DND-41 (cell line): ENCODE results near the gene TRIM33.

Experiments
- ATAC-seq: fragments of 200-7000 bp; cut with Tn5 transposase; 3 replicates; pipeline ENCODE4 v1.9.1; 2021; ENCODE audit warnings: low read depth; ENCODE audit not compliant: insufficient read depth
- DNase-seq: peaks from one replicate; pipeline ENCODE4 v3.0.0-alpha.2; 2020
- H2AFZ ChIP-seq: 2 replicates; pipeline ENCODE4 v1.6.0; 2012; ENCODE audit warnings: low read depth, low read length
- H3K27ac ChIP-seq: 2 replicates; pipeline ENCODE4 v1.5.1; 2012; ENCODE audit warnings: low read length, inconsistent platforms
- H3K27me3 ChIP-seq: fragments of 200-600 bp; sonication (generic); 2 replicates; pipeline ENCODE4 v1.6.0; 2012; ENCODE audit warnings: low read length, mild to moderate bottlenecking, inconsistent platforms; ENCODE audit not compliant: insufficient read depth, poor library complexity
- H3K36me3 ChIP-seq: 2 replicates; pipeline ENCODE4 v1.5.1; 2012; ENCODE audit warnings: low read length, inconsistent platforms; ENCODE audit not compliant: insufficient read depth
- H3K4me1 ChIP-seq: 2 replicates; pipeline ENCODE4 v1.5.1; 2012; ENCODE audit warnings: mild to moderate bottlenecking, low read length; ENCODE audit not compliant: insufficient read depth
- H3K4me2 ChIP-seq: 2 replicates; pipeline ENCODE4 v1.6.0; 2012; ENCODE audit warnings: mild to moderate bottlenecking, moderate library complexity, low read length, inconsistent platforms; ENCODE audit not compliant: insufficient read depth
- H3K4me3 ChIP-seq, 2 experiments: fragments of 200-600 bp in 1 of 2; shearing (Covaris generic) in 1 of 2; 2 replicates each; pipeline ENCODE4 v1.5.1; 2012 to 2016; ENCODE audit warnings: inconsistent platforms in 2 of 2, low read length in 2 of 2, mild to moderate bottlenecking in 2 of 2, low read depth in 1 of 2, moderate library complexity in 1 of 2
- H3K79me2 ChIP-seq: 2 replicates; pipeline ENCODE4 v1.6.0; 2012; ENCODE audit warnings: low read length, inconsistent platforms; ENCODE audit not compliant: insufficient read depth
- H3K9ac ChIP-seq: 2 replicates; pipeline ENCODE4 v1.6.0; 2012; ENCODE audit warnings: low read depth, mild to moderate bottlenecking, inconsistent platforms, low read length, moderate library complexity
- H3K9me3 ChIP-seq: 2 replicates; pipeline ENCODE4 v1.5.1; 2012; ENCODE audit warnings: low read length, moderate library complexity, mild to moderate bottlenecking, inconsistent platforms; ENCODE audit not compliant: insufficient read depth, severe bottlenecking
- H4K20me1 ChIP-seq: 2 replicates; pipeline ENCODE4 v1.6.0; 2012; ENCODE audit warnings: low read length; ENCODE audit not compliant: insufficient read depth
- CTCF ChIP-seq: IDR thresholded peaks from 2 replicates; pipeline ENCODE4 v1.5.1; 2012; ENCODE audit warnings: borderline replicate concordance, low read length, moderate library complexity, mild to moderate bottlenecking; ENCODE audit not compliant: poor library complexity, severe bottlenecking; ENCODE audit errors: extremely low read depth
- EZH2 ChIP-seq: IDR thresholded peaks from 3 replicates; pipeline ENCODE4 v1.6.1; 2012; ENCODE audit warnings: borderline replicate concordance, low read depth, mild to moderate bottlenecking, moderate library complexity, low read length, inconsistent platforms; ENCODE audit not compliant: severe bottlenecking

The TRIM33 gene

GRCh38 chr1:114510274-114511031 is 550 bp downstream of the TRIM33 start:
- H2AFZ ChIP-seq: peak overlapping the region; percentile 82
- peaks cover 47% of the 10 kb centered on the region for H4K20me1 ChIP-seq
- peak overlapping the region; percentile 99 for H3K27ac ChIP-seq
- no peak for TF ChIP-seq CTCF
- TF ChIP-seq EZH2: no peak
- H3K4me1 ChIP-seq: peaks cover 52% of the 10 kb centered on the region
- peaks cover 28% of the 10 kb centered on the region for H3K36me3 ChIP-seq
- peaks cover 66% of the 10 kb centered on the region for H3K79me2 ChIP-seq
- H3K9ac ChIP-seq: peak overlapping the region; percentile 98
- ATAC-seq (peak; percentile 53), DNase-seq (peak; percentile 56)
- H3K4me3 ChIP-seq: peak overlapping the region; percentile 92 to 99
- peak overlapping the region; percentile 82 for H3K4me2 ChIP-seq
- no peaks in the 10 kb centered on the region for H3K27me3 ChIP-seq
- H3K9me3 ChIP-seq: no peaks in the 10 kb centered on the region

DNA sequence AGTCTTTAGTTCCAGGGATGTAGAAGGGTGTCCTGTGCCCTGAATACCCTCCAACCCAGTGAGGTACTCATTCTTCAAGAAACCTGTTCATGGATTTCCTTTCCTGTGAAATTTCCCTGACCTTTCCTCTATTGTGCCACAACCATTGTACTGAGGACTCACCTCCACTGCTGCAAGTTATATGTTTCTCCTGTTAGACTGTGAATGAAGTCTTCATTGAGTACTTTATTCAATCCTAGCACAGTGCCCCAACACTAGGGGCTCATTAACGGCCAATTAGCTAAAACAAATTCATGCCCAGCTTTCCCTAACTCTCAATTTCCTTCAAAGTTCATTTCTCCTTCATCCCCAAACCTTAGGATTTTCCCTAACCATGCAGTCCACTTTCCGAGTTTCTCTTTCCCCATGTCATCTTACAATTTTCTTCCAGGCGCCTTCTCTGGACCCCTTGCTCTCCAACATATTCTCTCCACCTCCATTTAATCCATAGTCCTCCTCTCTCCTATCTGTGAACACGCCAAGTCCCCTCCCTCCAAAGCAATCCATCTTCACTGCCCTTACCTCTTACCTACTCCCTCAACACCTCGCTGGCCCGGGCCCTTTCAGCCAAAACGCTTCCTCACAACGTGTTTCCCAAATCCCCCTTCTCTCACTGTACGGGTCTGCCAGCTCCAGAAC is 1.3 kb downstream of the TRIM33 start:
- peak overlapping the region; percentile 99 for H3K27ac ChIP-seq
- H3K79me2 ChIP-seq: peaks cover 74% of the 10 kb centered on the region

GRCh38 chr1:114508386-114508898 is 2.6 kb downstream of the TRIM33 start:
- H3K4me3 ChIP-seq: peak overlapping the region in 1 of 2 experiments; percentile 99; a peak in 3 of 4 replicates
- H3K4me1 ChIP-seq: peaks cover 63% of the 10 kb centered on the region
- peaks cover 64% of the 10 kb centered on the region for H4K20me1 ChIP-seq
- ATAC-seq (no peak), DNase-seq (no peak)
- no peak overlapping the region for H2AFZ ChIP-seq
- H3K79me2 ChIP-seq: peaks cover 86% of the 10 kb centered on the region
- peak overlapping the region; percentile 82 for H3K4me2 ChIP-seq
- peak overlapping the region; percentile 98 for H3K9ac ChIP-seq
- TF ChIP-seq EZH2 (no peak), CTCF (no peak)
- no peaks in the 10 kb centered on the region for H3K9me3 ChIP-seq
- H3K36me3 ChIP-seq: peaks cover 40% of the 10 kb centered on the region
- H3K27ac ChIP-seq: peak overlapping the region; percentile 8; the same call in 1 of the 2 replicates
- H3K27me3 ChIP-seq: no peaks in the 10 kb centered on the region

More for the DNA sequence above, 1.3 kb downstream of the TRIM33 start:
- Histone ChIP-seq H3K4me1 (peaks cover 57% of the 10 kb centered on the region), H2AFZ (peak overlapping the region; percentile 82), H3K9ac (peak overlapping the region; percentile 98), H3K4me3 (peak overlapping the region; percentile 92 to 99), H3K9me3 (no peaks in the 10 kb centered on the region), H3K27me3 (no peaks in the 10 kb centered on the region), H4K20me1 (peaks cover 53% of the 10 kb centered on the region), H3K4me2 (peak overlapping the region; percentile 82), H3K36me3 (peaks cover 35% of the 10 kb centered on the region)
- TF ChIP-seq EZH2: no peak
- no peak for TF ChIP-seq CTCF
- DNase-seq (no peak), ATAC-seq (peak; percentile 1; the same call in 1 of the 3 replicates)
